SK-N-SH (cell line): ENCODE results near the gene ZNF521. TPM values are rescaled to one million over a fixed set of nuclear protein-coding genes. Genes with fewer than 3 reads are reported as not detected.

Experiments used
- CTCF ChIA-PET: fragments of 300-600, 350-600 bp; formaldehyde crosslinking; extraction: SDS; loops from one replicate; lab custom pipeline; 2021; lab: Yijun Ruan, JAX
- POLR2A ChIA-PET: fragments of 350-600 bp; sonication (Branson Sonifier 250); formaldehyde crosslinking; extraction: SDS; loops from one replicate; lab custom pipeline; 2020; ENCODE audit warnings: antibody characterized with exemption, inconsistent platforms; lab: Yijun Ruan, JAX
- DNase-seq: peaks from one replicate; pipeline ENCODE4 v3.0.0; 2012
- H2AFZ ChIP-seq: fragments of 200-600 bp; sonication (generic); 2 replicates; pipeline ENCODE4 v1.8.1; 2016; ENCODE audit warnings: antibody characterized with exemption, mild to moderate bottlenecking, low read depth
- H3F3A ChIP-seq: fragments of 200-600 bp; sonication (generic); replicated peaks from 2 replicates; pipeline ENCODE3; 2016; ENCODE audit warnings: antibody characterized with exemption, mild to moderate bottlenecking; ENCODE audit not compliant: insufficient read depth
- H3K27ac ChIP-seq, 2 experiments: fragments of 200-500 bp in 1 of 2; fragments of 200-600 bp in 1 of 2; sonication (Bioruptor generic) in 1 of 2; sonication (generic), shearing (Covaris generic) in 1 of 2; 2 replicates each; pipeline versions ENCODE4 v1.5.1 to v1.6.1; 2014 to 2016; ENCODE audit warnings: low read depth in 2 of 2, inconsistent platforms in 1 of 2, low read length in 1 of 2, mild to moderate bottlenecking in 1 of 2, mixed read lengths in 1 of 2
- H3K27me3 ChIP-seq: fragments of 200-600 bp; sonication (generic), shearing (Covaris generic); 2 replicates; pipeline ENCODE4 v1.6.1; 2016; ENCODE audit warnings: mixed run types; ENCODE audit not compliant: insufficient read depth
- H3K36me3 ChIP-seq, 2 experiments: fragments of 200-500 bp in 1 of 2; fragments of 200-600 bp in 1 of 2; sonication (Bioruptor generic) in 1 of 2; sonication (generic) in 1 of 2; replicated peaks in 1 of 2; 2 replicates each; pipeline versions ENCODE3 to v1.5.1; 2014 to 2016; ENCODE audit warnings: low read length in 1 of 2, mild to moderate bottlenecking in 1 of 2; ENCODE audit not compliant: insufficient read depth in 2 of 2, control insufficient read depth in 1 of 2
- H3K4me1 ChIP-seq, 2 experiments: fragments of 200-500 bp in 1 of 2; fragments of 200-600 bp in 1 of 2; sonication (Bioruptor generic) in 1 of 2; sonication (generic), shearing (Covaris generic) in 1 of 2; 2 replicates each; pipeline versions ENCODE4 v1.5.1 to v1.6.1; 2014 to 2016; ENCODE audit warnings: low read depth in 1 of 2, low read length in 1 of 2, mixed run types in 1 of 2; ENCODE audit not compliant: insufficient read depth in 2 of 2, control insufficient read depth in 1 of 2
- H3K4me2 ChIP-seq: fragments of 200-600 bp; sonication (generic), shearing (Covaris generic); 2 replicates; pipeline ENCODE4 v1.6.1; 2017; ENCODE audit warnings: mixed run types
- H3K4me3 ChIP-seq, 2 experiments: fragments of 200-500 bp in 1 of 2; fragments of 200-600 bp in 1 of 2; sonication (Bioruptor generic) in 1 of 2; sonication (generic), shearing (Covaris generic) in 1 of 2; 2 replicates each; pipeline versions ENCODE4 v1.5.1 to v1.8.1; 2014 to 2016; ENCODE audit warnings: low read depth in 2 of 2, inconsistent platforms in 1 of 2, low read length in 1 of 2, mild to moderate bottlenecking in 1 of 2, mixed read lengths in 1 of 2, moderate library complexity in 1 of 2
- H3K79me2 ChIP-seq: fragments of 200-600 bp; sonication (generic); 2 replicates; pipeline ENCODE4 v1.8.1; 2017; ENCODE audit warnings: mild to moderate bottlenecking; ENCODE audit not compliant: insufficient read depth
- H3K9ac ChIP-seq: fragments of 200-600 bp; sonication (generic); 2 replicates; pipeline ENCODE4 v1.6.1; 2017; ENCODE audit warnings: mixed run types
- H3K9me2 ChIP-seq: fragments of 200-600 bp; sonication (generic); 2 replicates; pipeline ENCODE4 v1.6.1; 2017; ENCODE audit warnings: mixed run types
- H3K9me3 ChIP-seq: fragments of 200-600 bp; sonication (generic); 2 replicates; pipeline ENCODE4 v1.6.1; 2017; ENCODE audit warnings: mixed run types, mild to moderate bottlenecking, moderate library complexity
- H4K20me1 ChIP-seq: fragments of 200-600 bp; sonication (generic); 2 replicates; pipeline ENCODE4 v1.6.1; 2017; ENCODE audit warnings: mild to moderate bottlenecking, mixed run types; ENCODE audit not compliant: insufficient read depth
- EZH2phosphoT487 ChIP-seq: fragments of 200-600 bp; sonication (generic); IDR thresholded peaks from 2 replicates; pipeline ENCODE4 v1.6.1; 2017; ENCODE audit warnings: low read depth, mixed run types, mild to moderate bottlenecking, antibody characterized with exemption, moderate library complexity, borderline replicate concordance
- FOSL2 ChIP-seq: IDR thresholded peaks from 2 replicates; pipeline ENCODE4 v1.4.0; 2012; ENCODE audit warnings: low read depth, mild to moderate bottlenecking, moderate library complexity, borderline replicate concordance
- GABPA ChIP-seq: IDR thresholded peaks from 2 replicates; pipeline ENCODE4 v1.4.0; 2012; ENCODE audit warnings: low read depth, mild to moderate bottlenecking
- MEF2A ChIP-seq: IDR thresholded peaks from 2 replicates; pipeline ENCODE4 v1.4.0; 2012; ENCODE audit warnings: low read depth, borderline replicate concordance
- MXI1 ChIP-seq: IDR thresholded peaks from 2 replicates; pipeline ENCODE4 v1.6.1; 2012; ENCODE audit warnings: mild to moderate bottlenecking, low read depth, low read length, improper control_type of control experiment
- NRF1 ChIP-seq: IDR thresholded peaks from 2 replicates; pipeline ENCODE4 v1.6.1; 2012; ENCODE audit warnings: low read depth, mild to moderate bottlenecking, low read length
- POLR2AphosphoS5 ChIP-seq: IDR thresholded peaks from 2 replicates; pipeline ENCODE4 v1.6.1; 2012; ENCODE audit warnings: low read depth, low read length
- RFX5 ChIP-seq: IDR thresholded peaks from 2 replicates; pipeline ENCODE4 v1.6.1; 2012; ENCODE audit warnings: mild to moderate bottlenecking, improper control_type of control experiment, low read length
- SIN3A ChIP-seq: IDR thresholded peaks from 2 replicates; pipeline ENCODE4 v1.6.1; 2012; ENCODE audit warnings: low read depth, mild to moderate bottlenecking, low read length, moderate library complexity, borderline replicate concordance
- TAF1 ChIP-seq: IDR thresholded peaks from 2 replicates; pipeline ENCODE4 v1.6.1; 2012; ENCODE audit warnings: low read depth, mild to moderate bottlenecking, low read length, moderate library complexity, borderline replicate concordance
- TCF12 ChIP-seq: IDR thresholded peaks from 2 replicates; pipeline ENCODE4 v1.4.0; 2012
- TEAD4 ChIP-seq: IDR thresholded peaks from 2 replicates; pipeline ENCODE4 v1.4.0; 2012; ENCODE audit warnings: mild to moderate bottlenecking, borderline replicate concordance; ENCODE audit not compliant: insufficient read depth
- WGBS: methylation state at CpG from one replicate; pipeline ENCODE4 v1.1.6; 2017; ENCODE audit warnings: low lambda C conversion rate; 5-methylcytosine and 5-hydroxymethylcytosine counted together
- polyA plus RNA-seq, 3 experiments: library from polyadenylated mRNA; depleted of rRNA; stranded (reverse); fragments of >200 nt; gene quantifications; 2 replicates each; pipeline ENCODE4 v1.2.3, GENCODE V29; 2012
- TF ChIP-seq, protein P1 (sequence below): fragments of 200-600 bp; sonication (generic); IDR thresholded peaks from 2 replicates; pipeline ENCODE4 v1.6.1; 2017; ENCODE audit warnings: antibody characterized with exemption, mild to moderate bottlenecking, moderate library complexity
- TF ChIP-seq, protein P2 (sequence below): fragments of 150-350 bp; IDR thresholded peaks from 2 replicates; pipeline ENCODE4 v1.6.1; 2017; ENCODE audit warnings: antibody characterized with exemption, low read length, low read depth, borderline replicate concordance
- TF ChIP-seq, protein P3 (sequence below): fragments of 150-350 bp; IDR thresholded peaks from 2 replicates; pipeline ENCODE4 v1.6.1; 2016; ENCODE audit warnings: mild to moderate bottlenecking, low read depth, low read length

The ZNF521 gene
- polyA plus RNA-seq, 1 of the 3 experiments (the other 2 are of a cell fraction), result 14.1 TPM

DNA sequence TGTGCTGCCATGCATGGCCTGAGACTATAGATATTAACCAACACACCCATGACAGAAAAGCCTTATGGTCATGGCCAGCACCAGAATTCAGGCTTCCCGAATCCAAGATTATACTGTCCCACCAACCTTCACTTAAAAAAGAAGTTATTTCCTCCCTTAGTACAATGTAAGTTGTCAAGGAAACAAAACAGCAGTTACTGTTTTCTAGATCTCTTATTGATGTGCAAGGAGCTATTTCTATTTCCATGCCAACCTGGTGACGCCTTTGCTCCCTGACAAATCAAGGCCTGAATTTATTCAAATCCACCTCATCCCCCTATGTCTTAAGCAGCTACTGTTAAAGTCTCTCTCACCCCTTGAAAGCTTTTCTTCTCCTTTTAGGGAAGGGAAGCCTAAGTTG, 249.3 kb downstream of the ZNF521 start (continued):
- TF ChIP-seq, protein P1, sequence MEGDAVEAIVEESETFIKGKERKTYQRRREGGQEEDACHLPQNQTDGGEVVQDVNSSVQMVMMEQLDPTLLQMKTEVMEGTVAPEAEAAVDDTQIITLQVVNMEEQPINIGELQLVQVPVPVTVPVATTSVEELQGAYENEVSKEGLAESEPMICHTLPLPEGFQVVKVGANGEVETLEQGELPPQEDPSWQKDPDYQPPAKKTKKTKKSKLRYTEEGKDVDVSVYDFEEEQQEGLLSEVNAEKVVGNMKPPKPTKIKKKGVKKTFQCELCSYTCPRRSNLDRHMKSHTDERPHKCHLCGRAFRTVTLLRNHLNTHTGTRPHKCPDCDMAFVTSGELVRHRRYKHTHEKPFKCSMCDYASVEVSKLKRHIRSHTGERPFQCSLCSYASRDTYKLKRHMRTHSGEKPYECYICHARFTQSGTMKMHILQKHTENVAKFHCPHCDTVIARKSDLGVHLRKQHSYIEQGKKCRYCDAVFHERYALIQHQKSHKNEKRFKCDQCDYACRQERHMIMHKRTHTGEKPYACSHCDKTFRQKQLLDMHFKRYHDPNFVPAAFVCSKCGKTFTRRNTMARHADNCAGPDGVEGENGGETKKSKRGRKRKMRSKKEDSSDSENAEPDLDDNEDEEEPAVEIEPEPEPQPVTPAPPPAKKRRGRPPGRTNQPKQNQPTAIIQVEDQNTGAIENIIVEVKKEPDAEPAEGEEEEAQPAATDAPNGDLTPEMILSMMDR, result no peak
- TF ChIP-seq, all 33 proteins: peak for 0

DNA sequence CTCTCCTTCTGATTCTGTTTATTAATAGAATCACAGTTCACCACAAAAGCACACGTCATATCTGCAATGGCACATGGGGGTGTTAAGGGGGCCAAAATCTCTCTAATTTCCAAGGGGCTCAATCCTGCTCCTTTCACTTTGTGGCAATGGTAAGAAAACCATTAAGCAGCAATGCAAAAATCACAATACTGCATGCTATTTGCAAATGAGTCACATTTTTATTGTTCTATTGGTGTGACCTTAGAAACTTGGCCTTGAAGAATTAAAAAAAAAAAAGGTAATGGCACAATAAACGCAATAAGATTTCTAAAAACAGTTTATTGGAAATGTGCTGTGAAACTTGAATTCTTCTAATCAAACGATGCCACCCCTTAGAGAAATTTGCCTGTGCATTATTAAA, 251.5 kb downstream of the ZNF521 start:
- no peak overlapping the region for H3K4me2 ChIP-seq
- ChIA-PET CTCF (no interaction called here), POLR2A (no interaction called here)
- H2AFZ ChIP-seq, result no peak overlapping the region
- TF ChIP-seq NRF1 (no peak), POLR2AphosphoS5 (no peak), SIN3A (no peak), MEF2A (no peak), RFX5 (no peak), TCF12 (no peak), MXI1 (no peak), GABPA (no peak), FOSL2 (no peak), EZH2phosphoT487 (no peak), TEAD4 (no peak), TAF1 (no peak)
- TF ChIP-seq, protein P2, sequence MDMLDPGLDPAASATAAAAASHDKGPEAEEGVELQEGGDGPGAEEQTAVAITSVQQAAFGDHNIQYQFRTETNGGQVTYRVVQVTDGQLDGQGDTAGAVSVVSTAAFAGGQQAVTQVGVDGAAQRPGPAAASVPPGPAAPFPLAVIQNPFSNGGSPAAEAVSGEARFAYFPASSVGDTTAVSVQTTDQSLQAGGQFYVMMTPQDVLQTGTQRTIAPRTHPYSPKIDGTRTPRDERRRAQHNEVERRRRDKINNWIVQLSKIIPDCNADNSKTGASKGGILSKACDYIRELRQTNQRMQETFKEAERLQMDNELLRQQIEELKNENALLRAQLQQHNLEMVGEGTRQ, result no peak
- TF ChIP-seq, protein P3, sequence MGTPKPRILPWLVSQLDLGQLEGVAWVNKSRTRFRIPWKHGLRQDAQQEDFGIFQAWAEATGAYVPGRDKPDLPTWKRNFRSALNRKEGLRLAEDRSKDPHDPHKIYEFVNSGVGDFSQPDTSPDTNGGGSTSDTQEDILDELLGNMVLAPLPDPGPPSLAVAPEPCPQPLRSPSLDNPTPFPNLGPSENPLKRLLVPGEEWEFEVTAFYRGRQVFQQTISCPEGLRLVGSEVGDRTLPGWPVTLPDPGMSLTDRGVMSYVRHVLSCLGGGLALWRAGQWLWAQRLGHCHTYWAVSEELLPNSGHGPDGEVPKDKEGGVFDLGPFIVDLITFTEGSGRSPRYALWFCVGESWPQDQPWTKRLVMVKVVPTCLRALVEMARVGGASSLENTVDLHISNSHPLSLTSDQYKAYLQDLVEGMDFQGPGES, result no peak
- H3F3A ChIP-seq, result no peaks in the 10 kb centered on the region
- no peaks in the 10 kb centered on the region; a peak in 1 of 4 replicates for H3K4me1 ChIP-seq
- H3K36me3 ChIP-seq, result no peaks in the 10 kb centered on the region
- no peaks in the 10 kb centered on the region for H3K9me3 ChIP-seq
- WGBS, result 75% methylated on average over 3 of the region's 3 CpGs
- H3K27me3 ChIP-seq, result no peaks in the 10 kb centered on the region
- H3K27ac ChIP-seq, result no peak overlapping the region
- no peak overlapping the region for H3K9ac ChIP-seq
- no peaks in the 10 kb centered on the region for H4K20me1 ChIP-seq
- no peak for DNase-seq
- no peaks in the 10 kb centered on the region for H3K79me2 ChIP-seq
- no peaks in the 10 kb centered on the region for H3K9me2 ChIP-seq
- no peak overlapping the region for H3K4me3 ChIP-seq
